T-cell (primary cell): Measurements from ENCODE around the gene CYP24A1. TPM values are rescaled to one million over a fixed set of nuclear protein-coding genes. Genes with fewer than 3 reads are reported as not detected.

Source experiments
- ATAC-seq, 4 experiments: fragments of 200-7000 bp in 3 of 4; fragments of 150-1000 bp in 1 of 4; cut with Tn5 transposase; replicated peaks in 1 of 4; 1 replicate in 3 of 4; 2 replicates in 1 of 4; pipeline ENCODE4 v1.10.0; 2021; ENCODE audit warnings: moderate library complexity in 3 of 4, mild to moderate bottlenecking in 2 of 4, moderate number of reproducible peaks in 1 of 4
- CTCF ChIA-PET, 2 donors: fragments of 300-600 bp; sonication (Branson Sonifier 250); formaldehyde crosslinking; loops; one replicate each; lab custom pipeline; 2022; ENCODE audit warnings: antibody characterized with exemption in 2 of 2; lab: Charles Lee
- POLR2A ChIA-PET, 2 donors: fragments of 300-600 bp; sonication (Branson Sonifier 250); formaldehyde crosslinking; loops; one replicate each; lab custom pipeline; 2022; ENCODE audit warnings: antibody characterized with exemption in 2 of 2; lab: Charles Lee
- DNase-seq, 35 experiments: peaks; one replicate each; pipeline versions ENCODE4 v3.0.0 to v3.0.0-alpha.2; 2013 to 2023
- H3K27ac ChIP-seq: one replicate; pipeline ENCODE4 v1.5.1; 2013; ENCODE audit warnings: low read length
- H3K27me3 ChIP-seq, 2 experiments: replicated peaks in 1 of 2; 1 replicate in 1 of 2; 2 replicates in 1 of 2; pipeline versions ENCODE4 v1.6.1 to v1.7.0; 2013; ENCODE audit warnings: low read length in 1 of 2, mixed read lengths in 1 of 2; ENCODE audit not compliant: control insufficient read depth in 2 of 2, insufficient read depth in 2 of 2; ENCODE audit errors: extremely low read depth in 1 of 2
- H3K36me3 ChIP-seq, 2 donors: 1 replicate in 1 of 2; 2 replicates in 1 of 2; pipeline versions ENCODE4 v1.6.1 to v1.7.0; 2013; ENCODE audit warnings: low read length in 1 of 2; ENCODE audit not compliant: control insufficient read depth in 2 of 2, insufficient read depth in 1 of 2; ENCODE audit errors: extremely low read depth in 1 of 2
- H3K4me1 ChIP-seq, 2 experiments: 1 replicate in 1 of 2; 2 replicates in 1 of 2; pipeline versions ENCODE4 v1.6.1 to v1.7.0; 2013; ENCODE audit warnings: low read length in 2 of 2, mixed read lengths in 1 of 2; ENCODE audit not compliant: insufficient read depth in 2 of 2, control insufficient read depth in 1 of 2; ENCODE audit errors: extremely low read depth in 1 of 2
- H3K4me3 ChIP-seq, 2 donors: 1 replicate in 1 of 2; 2 replicates in 1 of 2; pipeline versions ENCODE4 v1.5.1 to v1.7.0; 2013; ENCODE audit warnings: mild to moderate bottlenecking in 2 of 2, low read length in 1 of 2, moderate library complexity in 1 of 2; ENCODE audit not compliant: control insufficient read depth in 1 of 2; ENCODE audit errors: extremely low read depth in 1 of 2
- H3K9me3 ChIP-seq: 2 replicates; pipeline ENCODE4 v1.7.0; 2013
- H3K27ac Mint-ChIP-seq, 2 donors: one replicate each; pipeline ENCODE4 v1.8.0; 2020 to 2021; ENCODE audit warnings: mild to moderate bottlenecking in 2 of 2, mixed read lengths in 2 of 2
- H3K27me3 Mint-ChIP-seq, 2 donors: one replicate each; pipeline ENCODE4 v1.8.0; 2021 to 2022; ENCODE audit warnings: mixed read lengths in 2 of 2
- H3K36me3 Mint-ChIP-seq: one replicate; pipeline ENCODE4 v1.8.0; 2021; ENCODE audit warnings: mixed read lengths
- H3K4me1 Mint-ChIP-seq, 3 donors: one replicate each; pipeline ENCODE4 v1.8.0; 2020 to 2022; ENCODE audit warnings: mixed read lengths in 3 of 3, mild to moderate bottlenecking in 1 of 3
- H3K4me3 Mint-ChIP-seq, 3 donors: one replicate each; pipeline ENCODE4 v1.8.0; 2020 to 2022; ENCODE audit warnings: mild to moderate bottlenecking in 3 of 3, mixed read lengths in 3 of 3, moderate library complexity in 3 of 3
- H3K9me3 Mint-ChIP-seq, 3 donors: one replicate each; pipeline ENCODE4 v1.8.0; 2020 to 2022; ENCODE audit warnings: mixed read lengths in 3 of 3
- WGBS: methylation state at CpG from one replicate; pipeline ENCODE4 v1.1.5; 2013; ENCODE audit warnings: missing lambda C conversion rate; ENCODE audit not compliant: insufficient coverage; 5-methylcytosine and 5-hydroxymethylcytosine counted together
- total RNA-seq, 35 experiments: library from RNA in 6 of 35; stranded (reverse) in 6 of 35; fragments of 120-200 nt in 1 of 35; gene quantifications; one replicate each; pipeline versions ENCODE4 v1.2.1 to v1.2.4 and lab custom pipeline; 2013 to 2026

CYP24A1 gene
- total RNA-seq, 5 donors from 2014 or later (not counting 1 experiment from before 2014, with no cell fraction given) = 0.13 to 0.79 (median 0.42) TPM; not detected in 1

DNA sequence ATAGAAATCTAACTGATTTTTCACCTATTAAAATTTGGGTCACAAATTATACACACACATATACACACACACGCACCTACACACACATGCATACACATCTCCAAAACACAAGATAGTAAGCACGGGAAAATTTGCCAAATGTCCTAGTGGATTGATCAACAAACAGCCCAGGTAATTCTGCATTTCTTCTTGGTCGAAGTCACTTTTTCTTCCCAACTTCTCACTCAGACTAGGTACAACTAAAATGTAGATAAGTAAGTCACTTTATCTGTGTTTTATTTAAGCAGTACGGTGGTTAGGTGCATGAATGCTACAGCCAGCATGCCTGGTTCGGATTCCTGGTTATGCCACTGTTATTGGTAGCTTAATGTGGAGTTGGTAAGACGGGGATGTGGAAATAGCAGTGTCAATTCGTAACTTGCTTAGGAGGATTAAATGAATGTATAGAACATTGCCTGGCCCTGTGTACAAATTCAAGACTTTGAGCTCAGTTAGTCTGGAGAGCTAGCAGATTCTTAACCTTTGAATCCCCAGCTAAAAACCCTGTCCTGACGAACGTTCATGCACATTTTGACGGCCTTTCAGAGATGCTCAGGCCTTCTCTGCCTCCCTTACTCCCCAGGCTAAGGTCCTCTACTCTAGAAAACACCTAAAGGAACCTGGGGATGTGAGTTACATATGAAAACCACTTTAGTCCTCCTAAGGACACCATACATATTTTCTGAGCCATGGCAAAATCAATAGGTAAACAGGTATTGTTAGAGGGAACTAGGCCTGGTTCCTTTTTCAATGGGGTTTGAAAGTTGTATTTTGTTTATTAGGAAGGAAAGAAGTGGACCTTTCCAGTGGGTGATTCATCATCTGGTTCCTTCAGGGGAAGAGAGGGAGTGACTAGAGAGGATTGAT lies 50.9 kb downstream of the CYP24A1 start:
- Histone ChIP-seq H3K27me3 (no peaks in the 10 kb centered on the region), H3K4me3 (no peak overlapping the region), H3K36me3 (no peaks in the 10 kb centered on the region), H3K4me1 (no peaks in the 10 kb centered on the region), H3K9me3 (no peaks in the 10 kb centered on the region), H3K27ac (no peak overlapping the region)
- Mint-ChIP-seq H3K27me3 (no peaks in the 10 kb centered on the region), H3K36me3 (no peaks in the 10 kb centered on the region), H3K9me3 (no peaks in the 10 kb centered on the region), H3K4me3 (no peak overlapping the region), H3K27ac (no peak overlapping the region), H3K4me1 (no peaks in the 10 kb centered on the region)
- DNase-seq = no peak
- no peak for ATAC-seq
- WGBS = 78% methylated on average over 2 of the region's 10 CpGs
- ChIA-PET CTCF (no interaction called here), POLR2A (no interaction called here)

DNA sequence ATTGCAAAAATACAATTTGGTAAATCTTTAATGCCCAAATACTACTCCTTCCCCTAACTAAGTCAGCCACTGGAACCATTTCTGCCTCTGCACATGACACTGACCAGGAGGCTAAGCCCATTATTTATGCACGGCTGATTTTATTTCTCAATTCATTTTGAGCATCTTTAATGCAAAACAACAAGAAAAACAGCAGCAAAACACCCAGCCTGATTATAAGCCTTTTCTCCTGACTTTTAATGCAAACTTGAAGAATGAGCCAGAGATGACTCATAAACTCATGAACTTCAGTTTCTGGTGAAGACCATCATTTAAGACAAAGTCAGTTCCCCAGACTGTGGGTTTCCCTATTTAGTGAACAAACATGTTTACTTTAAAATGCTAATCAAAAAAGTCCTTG lies 51.6 kb downstream of the CYP24A1 start:
- no peak for DNase-seq
- Mint-ChIP-seq H3K27ac (no peak overlapping the region), H3K4me3 (no peak overlapping the region), H3K36me3 (no peaks in the 10 kb centered on the region), H3K27me3 (no peaks in the 10 kb centered on the region), H3K9me3 (no peaks in the 10 kb centered on the region), H3K4me1 (no peaks in the 10 kb centered on the region)
- Histone ChIP-seq H3K27ac (no peak overlapping the region), H3K4me1 (no peaks in the 10 kb centered on the region), H3K9me3 (no peaks in the 10 kb centered on the region), H3K4me3 (no peak overlapping the region), H3K27me3 (no peaks in the 10 kb centered on the region), H3K36me3 (no peaks in the 10 kb centered on the region)
- ChIA-PET POLR2A (no interaction called here), CTCF (no interaction called here)
- no peak for ATAC-seq
- WGBS = 86% methylated on average over 1 of the region's 1 CpG

DNA sequence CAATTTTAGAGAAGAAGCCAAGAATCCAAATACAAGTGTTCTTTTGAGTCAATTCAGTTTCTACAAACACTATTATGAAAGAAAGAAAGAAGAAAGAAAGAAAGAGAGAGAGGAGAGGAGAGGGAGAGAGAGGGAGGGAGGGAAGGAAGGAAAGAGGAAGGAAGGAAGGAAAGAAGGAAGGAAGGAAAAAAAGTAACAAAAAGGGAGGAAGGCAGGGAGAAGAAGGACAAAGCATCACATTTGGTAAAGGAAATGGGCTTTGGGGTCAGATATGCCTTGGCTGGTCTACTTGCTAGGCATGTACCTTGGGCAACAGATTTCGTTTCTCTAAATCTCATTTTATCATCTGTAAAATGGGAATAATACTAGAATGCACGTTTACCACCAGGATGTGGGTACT lies 54.0 kb downstream of the CYP24A1 start:
- no peaks in the 10 kb centered on the region for H3K4me1 Mint-ChIP-seq
- H3K4me1 ChIP-seq = no peaks in the 10 kb centered on the region
- DNase-seq = no peak
- no peak overlapping the region for H3K27ac Mint-ChIP-seq
- no peak overlapping the region for H3K4me3 ChIP-seq
- no peaks in the 10 kb centered on the region for H3K36me3 ChIP-seq
- ChIA-PET CTCF (no interaction called here), POLR2A (no interaction called here)
- H3K4me3 Mint-ChIP-seq = no peak overlapping the region
- 67% methylated on average over 1 of the region's 2 CpGs for WGBS
- no peaks in the 10 kb centered on the region for H3K27me3 Mint-ChIP-seq
- no peaks in the 10 kb centered on the region for H3K36me3 Mint-ChIP-seq
- peaks cover 0 to 3% of the 10 kb centered on the region in 2 experiments for H3K27me3 ChIP-seq
- no peaks in the 10 kb centered on the region for H3K9me3 ChIP-seq
- no peak for ATAC-seq
- no peaks in the 10 kb centered on the region for H3K9me3 Mint-ChIP-seq
- no peak overlapping the region for H3K27ac ChIP-seq

DNA sequence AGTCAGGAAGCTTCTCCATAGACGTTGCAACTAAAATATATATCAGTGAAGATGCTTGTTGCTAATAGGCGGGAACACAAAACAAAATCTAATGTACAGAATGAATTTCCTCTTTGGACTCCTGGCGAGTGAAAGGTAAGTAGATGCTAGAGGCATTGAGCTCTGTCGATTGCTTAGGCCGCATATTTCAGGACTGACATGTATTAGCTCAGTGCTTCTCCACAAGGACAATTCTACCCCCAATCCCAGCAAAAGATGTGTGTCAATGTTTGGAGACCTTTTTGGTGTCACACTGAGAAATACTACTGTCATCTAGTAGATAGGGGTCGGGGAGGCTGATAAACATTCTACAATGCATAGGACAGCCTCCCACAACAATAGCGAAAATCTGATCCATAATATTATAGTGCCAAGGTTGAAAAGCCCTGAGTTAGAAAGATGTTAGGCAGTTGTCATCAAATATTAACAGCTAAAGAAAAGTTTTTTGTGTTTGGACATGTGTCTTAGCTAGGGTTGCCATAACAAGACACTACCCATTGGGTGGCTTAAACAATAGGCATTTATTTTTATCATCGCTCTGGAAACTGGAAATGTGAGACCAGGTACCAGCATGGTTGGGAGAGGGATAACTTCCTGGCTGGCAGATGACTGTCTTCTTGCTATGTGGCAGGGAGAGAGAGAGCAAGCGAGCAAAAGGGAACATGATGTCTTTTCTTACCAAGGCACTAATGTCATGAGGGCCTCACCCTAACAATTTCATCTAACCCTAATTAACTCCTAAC lies 55.4 kb downstream of the CYP24A1 start:
- ChIA-PET POLR2A (interaction anchor here in 1 of 2 donors (0.6 kb wide), 1 partner anchor 13 kb away, joined by 3 read pairs; no protein-coding TSS in a partner anchor), CTCF (no interaction called here)
- Histone ChIP-seq H3K27me3 (peaks cover 0 to 8% of the 10 kb centered on the region in 2 experiments), H3K4me1 (no peaks in the 10 kb centered on the region), H3K9me3 (no peaks in the 10 kb centered on the region), H3K36me3 (no peaks in the 10 kb centered on the region), H3K4me3 (no peak overlapping the region), H3K27ac (no peak overlapping the region)
- H3K27me3 Mint-ChIP-seq = peaks cover 7 to 11% of the 10 kb centered on the region in 2 donors
- ATAC-seq = no peak
- no peaks in the 10 kb centered on the region for H3K36me3 Mint-ChIP-seq
- no peak for DNase-seq
- H3K4me3 Mint-ChIP-seq = no peak overlapping the region
- H3K9me3 Mint-ChIP-seq = no peaks in the 10 kb centered on the region
- WGBS = 93% methylated on average over 2 of the region's 9 CpGs
- no peaks in the 10 kb centered on the region for H3K4me1 Mint-ChIP-seq
- H3K27ac Mint-ChIP-seq = no peak overlapping the region

DNA sequence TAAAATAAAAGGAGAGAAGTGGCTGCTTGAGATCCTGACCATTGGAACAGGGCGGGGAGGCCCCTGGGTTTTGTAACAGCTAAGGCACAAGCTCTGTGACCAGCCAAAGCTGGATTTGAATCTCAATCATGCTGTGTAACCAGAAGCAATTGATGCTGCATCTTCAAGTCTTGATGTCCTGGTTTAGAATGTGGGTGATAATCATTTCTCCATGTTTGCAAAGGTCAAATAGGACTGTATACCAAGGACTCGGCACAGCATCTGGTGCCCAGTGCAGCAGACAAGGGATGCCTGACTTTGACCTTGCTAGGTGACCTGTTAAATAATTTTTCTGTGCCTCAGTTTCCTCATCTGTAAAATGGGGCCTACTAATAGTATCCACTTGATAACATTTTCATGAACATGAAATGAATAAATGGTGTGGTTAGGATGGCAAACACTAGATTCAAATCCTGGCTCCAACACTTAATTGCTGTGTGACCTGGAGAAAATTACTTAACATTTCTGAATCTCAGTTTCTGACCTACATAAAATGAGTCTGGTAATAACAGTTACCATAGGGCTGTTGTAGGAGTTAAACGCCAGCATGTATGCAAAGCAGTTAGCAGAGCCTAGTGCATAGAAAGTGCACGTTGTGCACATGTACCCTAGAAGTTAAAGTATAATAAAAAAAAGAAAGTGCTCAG lies 57.1 kb downstream of the CYP24A1 start:
- Mint-ChIP-seq H3K36me3 (no peaks in the 10 kb centered on the region), H3K9me3 (no peaks in the 10 kb centered on the region), H3K4me3 (no peak overlapping the region), H3K27ac (no peak overlapping the region), H3K27me3 (peaks cover 9 to 11% of the 10 kb centered on the region in 2 donors), H3K4me1 (no peaks in the 10 kb centered on the region)
- Histone ChIP-seq H3K4me3 (no peak overlapping the region), H3K27ac (no peak overlapping the region), H3K36me3 (no peaks in the 10 kb centered on the region), H3K27me3 (peaks cover 0 to 8% of the 10 kb centered on the region in 2 experiments), H3K4me1 (no peaks in the 10 kb centered on the region), H3K9me3 (no peaks in the 10 kb centered on the region)
- ChIA-PET POLR2A (no interaction called here), CTCF (no interaction called here)
- WGBS = 83% methylated on average over 4 of the region's 4 CpGs
- ATAC-seq (no peak), DNase-seq (no peak)

DNA sequence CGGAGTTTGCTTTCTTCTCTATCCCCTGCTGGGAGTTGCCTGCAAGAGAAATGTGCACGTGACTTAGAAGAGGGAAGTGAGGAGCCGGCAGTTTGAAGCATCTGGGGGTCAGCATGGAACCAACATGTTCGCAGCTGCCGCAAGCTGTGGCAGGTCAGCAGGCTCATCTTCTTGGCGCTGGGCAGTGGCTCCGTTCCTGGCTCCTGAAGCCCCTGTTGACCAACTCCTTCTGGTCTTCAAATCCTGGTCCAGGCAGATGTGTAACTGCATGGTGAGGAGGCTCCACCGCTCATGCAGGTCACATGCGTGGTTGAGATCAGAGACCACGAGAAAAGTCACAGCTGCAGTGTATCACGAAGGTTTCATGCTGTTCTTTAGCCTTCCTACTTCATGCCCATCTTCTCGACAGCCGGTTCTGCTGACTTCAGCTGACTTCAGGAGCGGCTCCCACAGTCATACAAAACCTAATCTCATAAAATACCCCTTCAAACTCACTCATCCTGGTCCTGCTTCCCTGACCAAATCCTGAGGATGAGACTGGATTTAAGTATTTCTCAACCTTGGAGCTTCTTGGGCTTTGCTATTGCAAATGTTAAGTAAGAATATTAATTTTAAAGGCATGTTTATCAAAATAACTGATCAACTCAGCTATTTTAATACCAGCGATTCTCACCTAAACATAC lies 58.5 kb downstream of the CYP24A1 start:
- Mint-ChIP-seq H3K4me3 (no peak overlapping the region), H3K4me1 (no peaks in the 10 kb centered on the region), H3K27ac (no peak overlapping the region), H3K9me3 (peaks cover 0 to 3% (median 3%) of the 10 kb centered on the region in 3 donors), H3K27me3 (peaks cover 13% of the 10 kb centered on the region in 2 donors), H3K36me3 (no peaks in the 10 kb centered on the region)
- WGBS = 66% methylated on average over 13 of the region's 15 CpGs
- no peak overlapping the region for H3K27ac ChIP-seq
- no peaks in the 10 kb centered on the region for H3K36me3 ChIP-seq
- H3K9me3 ChIP-seq = no peaks in the 10 kb centered on the region
- no peak overlapping the region for H3K4me3 ChIP-seq
- ATAC-seq (no peak), DNase-seq (no peak)
- ChIA-PET CTCF (interaction anchor here in 1 of 2 donors (1.1 kb wide), 1 partner anchor 9 kb away, joined by 3 read pairs; no protein-coding TSS in a partner anchor), POLR2A (no interaction called here)
- no peaks in the 10 kb centered on the region for H3K4me1 ChIP-seq
- peaks cover 0 to 10% of the 10 kb centered on the region in 2 experiments for H3K27me3 ChIP-seq
